K562 (cell line): ENCODE measurements around the gene HECA. TPM values are rescaled to one million over a fixed set of nuclear protein-coding genes. Genes with fewer than 3 reads are reported as not detected.

Experiments used
- BRF1 ChIP-seq: IDR thresholded peaks from 3 replicates; pipeline ENCODE4 v1.6.1; 2011; ENCODE audit warnings: borderline replicate concordance, mild to moderate bottlenecking; ENCODE audit not compliant: insufficient read length; ENCODE audit errors: extremely low read depth
- CBFB ChIP-seq: sonication (generic); formaldehyde crosslinking; IDR thresholded peaks from 2 replicates; pipeline ENCODE4 v1.4.0; 2020; ENCODE audit warnings: mild to moderate bottlenecking, missing genetic modification reagents
- CEBPG ChIP-seq, 3 experiments: fragments of 200-800 bp in 1 of 3; sonication (Bioruptor generic) in 1 of 3; sonication (generic) in 1 of 3; formaldehyde crosslinking in 1 of 3; IDR thresholded peaks in 2 of 3; conservative IDR thresholded peaks in 1 of 3; 2 replicates each; pipeline versions ENCODE4 v1.6.1 to v1.8.0; 2016 to 2022; ENCODE audit warnings: missing compliant biosample characterization in 2 of 3, missing genetic modification characterization in 2 of 3, mild to moderate bottlenecking in 1 of 3, missing genetic modification reagents in 1 of 3
- ELK1 ChIP-seq: sonication (generic); formaldehyde crosslinking; IDR thresholded peaks from 2 replicates; pipeline ENCODE4 v1.8.1; 2022; ENCODE audit warnings: missing genetic modification reagents
- FOXA3 ChIP-seq, 2 experiments: fragments of 450-650 bp in 1 of 2; sonication (generic) in 1 of 2; formaldehyde crosslinking; IDR thresholded peaks in 1 of 2; conservative IDR thresholded peaks in 1 of 2; 2 replicates each; pipeline versions ENCODE4 v1.4.0 to v1.8.0; 2020 to 2022; ENCODE audit warnings: mild to moderate bottlenecking in 2 of 2, missing genetic modification reagents in 1 of 2
- JUND ChIP-seq, 2 experiments: IDR thresholded peaks; 2 replicates in 1 of 2; 3 replicates in 1 of 2; pipeline ENCODE4 v1.6.1; 2011; ENCODE audit warnings: borderline replicate concordance in 2 of 2, low read depth in 2 of 2, low read length in 2 of 2, improper control_type of control experiment in 1 of 2, missing biosample characterization in 1 of 2, missing genetic modification characterization in 1 of 2, missing genetic modification reagents in 1 of 2
- ZBTB7A ChIP-seq: IDR thresholded peaks from 2 replicates; pipeline ENCODE4 v1.6.1; 2011; ENCODE audit warnings: low read depth, mild to moderate bottlenecking, low read length, moderate library complexity, borderline replicate concordance; ENCODE audit not compliant: control insufficient read depth
- ZNF318 ChIP-seq, 2 experiments: fragments of 450-650 bp; IDR thresholded peaks; 2 replicates each; pipeline ENCODE4 v1.6.1; 2016; ENCODE audit warnings: mild to moderate bottlenecking in 2 of 2, borderline replicate concordance in 1 of 2, low read depth in 1 of 2, moderate library complexity in 1 of 2
- ZNF609 ChIP-seq: sonication (generic); formaldehyde crosslinking; IDR thresholded peaks from 2 replicates; pipeline ENCODE4 v1.8.1; 2023; ENCODE audit warnings: missing genetic modification reagents, mild to moderate bottlenecking, borderline replicate concordance
- polyA plus RNA-seq, 8 experiments: library from polyadenylated mRNA; depleted of rRNA in 4 of 8; stranded (reverse) in 5 of 8; unstranded in 3 of 8; fragments of >200 nt; fragmentation: Nextera tagmentation in 2 of 8; fragmentation: Illumina TruSeq in 1 of 8; extraction: Ambion mirVana in 2 of 8; extraction: Trizol in 1 of 8; gene quantifications; 2 replicates each; pipeline versions ENCODE4 v1.2.1 to v1.2.3, GENCODE V29; 2011 to 2014; ENCODE audit warnings: inconsistent platforms in 1 of 8, missing spikeins in 1 of 8
- total RNA-seq, 7 experiments: library from RNA; depleted of rRNA in 6 of 7; stranded (reverse); fragments of >200 nt in 6 of 7; fragmentation: Illumina TruSeq in 2 of 7; extraction: Trizol in 2 of 7; gene quantifications; 2 replicates each; pipeline versions ENCODE4 v1.2.1 to v1.2.3, GENCODE V29; 2011 to 2021; ENCODE audit warnings: low replicate concordance in 1 of 7

Gene HECA
- total and polyA plus RNA-seq, 9 of the 15 experiments (the other 6 are each of a cell fraction or from before 2014, with no cell fraction given): 0.31 to 2.3 (median 1.1) TPM

- TF ChIP-seq FOXA3 (CRISPR knock-in tag; conservative IDR thresholded peaks at IDR 0.05 in 1 of 2, IDR thresholded peaks at IDR 0.05 in 1 of 2): no peak
- TF ChIP-seq ZNF609 (CRISPR knock-in tag): no peak
- no peak for TF ChIP-seq ZBTB7A
- no peak for TF ChIP-seq JUND (IDR thresholded peaks at IDR 0.05; ENCODE audit: borderline replicate concordance, low read depth, low read length)
- TF ChIP-seq JUND (tag; IDR thresholded peaks at IDR 0.05; ENCODE audit: borderline replicate concordance, low read depth, low read length): no peak
- no peak for TF ChIP-seq ELK1 (CRISPR knock-in tag)
- no peak for TF ChIP-seq ZNF318 (IDR thresholded peaks at IDR 0.05; ENCODE audit: borderline replicate concordance in 1 of 2, low read depth in 1 of 2)
- TF ChIP-seq CBFB (CRISPR knock-in tag): no peak
- TF ChIP-seq CEBPG (CRISPR knock-in tag; IDR thresholded peaks at IDR 0.05): no peak
- no peak for TF ChIP-seq CEBPG (tag; conservative IDR thresholded peaks at IDR 0.05 in 1 of 2, IDR thresholded peaks at IDR 0.05 in 1 of 2)
- TF ChIP-seq BRF1: no peak
Observed at GRCh38 chr6:139219271-139219729, 84.4 kb downstream of the HECA start (continued).
